Suprapubic skin (tissue), 4 donors: ENCODE measurements around the gene AHI1. TPM values are rescaled to one million over a fixed set of nuclear protein-coding genes. Genes with fewer than 3 reads are reported as not detected.

Source experiments
- DNase-seq, 2 donors: peaks; one replicate each; pipeline ENCODE4 v3.0.0-alpha.2; 2019; ENCODE audit warnings: low spot score in 2 of 2
- H3K27ac ChIP-seq: fragments of 200-600 bp; sonication (generic); one replicate; pipeline ENCODE4 v1.5.1; 2019
- H3K27me3 ChIP-seq: fragments of 200-600 bp; sonication (generic); one replicate; pipeline ENCODE4 v1.5.1; 2019
- H3K36me3 ChIP-seq: fragments of 200-600 bp; sonication (generic); one replicate; pipeline ENCODE4 v1.5.1; 2019
- H3K4me1 ChIP-seq: fragments of 200-600 bp; sonication (generic); one replicate; pipeline ENCODE4 v1.5.1; 2019
- H3K4me3 ChIP-seq: fragments of 200-600 bp; sonication (generic); one replicate; pipeline ENCODE4 v1.5.1; 2019; ENCODE audit warnings: mild to moderate bottlenecking
- H3K9me3 ChIP-seq: fragments of 200-600 bp; sonication (generic); one replicate; pipeline ENCODE4 v1.5.1; 2019
- CTCF ChIP-seq, 2 donors: fragments of 200-600 bp in 1 of 2; fragments of 450-650 bp in 1 of 2; sonication (generic) in 1 of 2; IDR thresholded peaks; one replicate each; pipeline ENCODE4 v1.5.1; 2016 to 2019; ENCODE audit warnings: antibody characterized with exemption in 2 of 2, mild to moderate bottlenecking in 1 of 2, moderate library complexity in 1 of 2
- EP300 ChIP-seq: sonication (generic); formaldehyde crosslinking; IDR thresholded peaks from one replicate; pipeline ENCODE4 v1.6.1; 2017; ENCODE audit warnings: antibody characterized with exemption
- POLR2A ChIP-seq, 2 donors: fragments of 450-650 bp; IDR thresholded peaks; one replicate each; pipeline ENCODE4 v1.6.1; 2017; ENCODE audit warnings: antibody characterized with exemption in 2 of 2, mild to moderate bottlenecking in 2 of 2, moderate library complexity in 2 of 2
- POLR2AphosphoS5 ChIP-seq, 3 donors: sonication (generic); formaldehyde crosslinking; IDR thresholded peaks; one replicate each; pipeline ENCODE4 v1.6.1; 2017; ENCODE audit warnings: antibody characterized with exemption in 3 of 3
- WGBS: methylation state at CpG from one replicate; pipeline ENCODE4 v1.1.5; 2018; 5-methylcytosine and 5-hydroxymethylcytosine counted together
- total RNA-seq, 4 donors: library from RNA; depleted of rRNA; stranded (reverse); fragments of >200 nt; gene quantifications; one replicate each; pipeline ENCODE4 v1.1.0, GENCODE V29; 2016

The AHI1 gene
- total RNA-seq, 4 donors from 2014 or later, result 12.1 to 53.6 (median 19.2) TPM

GRCh38 chr6:135521431-135521830 is 23.9 kb upstream of the AHI1 start:
- DNase-seq, result no peak
- TF ChIP-seq POLR2A (IDR thresholded peaks at IDR 0.05) (no peak), POLR2AphosphoS5 (IDR thresholded peaks at IDR 0.05) (no peak), CTCF (IDR thresholded peaks at IDR 0.05) (no peak), EP300 (no peak)
- Histone ChIP-seq H3K9me3 (no peaks in the 10 kb centered on the region), H3K27me3 (no peaks in the 10 kb centered on the region), H3K4me1 (no peaks in the 10 kb centered on the region), H3K4me3 (no peak overlapping the region), H3K27ac (no peak overlapping the region), H3K36me3 (no peaks in the 10 kb centered on the region)
- WGBS, result 45% methylated on average over 1 of the region's 1 CpG

- Histone ChIP-seq H3K27ac (no peak overlapping the region), H3K4me3 (no peak overlapping the region), H3K27me3 (no peaks in the 10 kb centered on the region), H3K9me3 (no peaks in the 10 kb centered on the region), H3K36me3 (no peaks in the 10 kb centered on the region), H3K4me1 (no peaks in the 10 kb centered on the region)
- WGBS, result 82% methylated on average over 2 of the region's 2 CpGs
- DNase-seq, result no peak
- TF ChIP-seq POLR2A (IDR thresholded peaks at IDR 0.05) (no peak), CTCF (IDR thresholded peaks at IDR 0.05) (no peak), POLR2AphosphoS5 (IDR thresholded peaks at IDR 0.05) (no peak), EP300 (no peak)
Measured at GRCh38 chr6:135520781-135521180, 23.2 kb upstream of the AHI1 start.

GRCh38 chr6:135519348-135519747 is 21.8 kb upstream of the AHI1 start:
- no peak for DNase-seq
- Histone ChIP-seq H3K4me3 (no peak overlapping the region), H3K27ac (no peak overlapping the region), H3K4me1 (no peaks in the 10 kb centered on the region), H3K27me3 (no peaks in the 10 kb centered on the region), H3K9me3 (no peaks in the 10 kb centered on the region), H3K36me3 (no peaks in the 10 kb centered on the region)
- TF ChIP-seq CTCF (IDR thresholded peaks at IDR 0.05), result no peak
- no peak for TF ChIP-seq POLR2AphosphoS5 (IDR thresholded peaks at IDR 0.05)
- TF ChIP-seq POLR2A (IDR thresholded peaks at IDR 0.05), result no peak
- no peak for TF ChIP-seq EP300

DNA sequence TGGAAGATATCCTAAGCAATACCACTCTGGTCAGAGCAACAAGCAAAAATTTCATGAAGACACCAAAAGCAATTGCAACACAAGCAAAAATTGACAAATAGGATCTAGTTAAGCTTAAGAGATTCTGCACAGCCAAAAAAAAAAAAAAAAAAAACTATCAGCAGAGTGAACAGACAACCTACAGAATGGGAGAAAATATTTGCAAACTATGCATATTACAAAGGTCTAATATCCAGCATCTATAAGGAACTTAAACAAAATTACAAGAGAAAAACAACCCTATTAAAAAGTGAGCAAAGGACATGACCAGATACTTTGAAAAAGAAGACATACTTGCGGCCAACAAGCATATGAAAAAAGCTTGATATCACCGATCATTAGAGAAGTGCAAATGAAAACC is 20.0 kb upstream of the AHI1 start:
- Histone ChIP-seq H3K27me3 (no peaks in the 10 kb centered on the region), H3K9me3 (no peaks in the 10 kb centered on the region), H3K4me1 (no peaks in the 10 kb centered on the region), H3K4me3 (no peak overlapping the region), H3K36me3 (no peaks in the 10 kb centered on the region), H3K27ac (no peak overlapping the region)
- TF ChIP-seq EP300, result no peak
- TF ChIP-seq POLR2A (IDR thresholded peaks at IDR 0.05), result no peak
- TF ChIP-seq POLR2AphosphoS5 (IDR thresholded peaks at IDR 0.05), result no peak
- no peak for TF ChIP-seq CTCF (IDR thresholded peaks at IDR 0.05)
- DNase-seq, result no peak
- 98% methylated on average over 2 of the region's 2 CpGs for WGBS

DNA sequence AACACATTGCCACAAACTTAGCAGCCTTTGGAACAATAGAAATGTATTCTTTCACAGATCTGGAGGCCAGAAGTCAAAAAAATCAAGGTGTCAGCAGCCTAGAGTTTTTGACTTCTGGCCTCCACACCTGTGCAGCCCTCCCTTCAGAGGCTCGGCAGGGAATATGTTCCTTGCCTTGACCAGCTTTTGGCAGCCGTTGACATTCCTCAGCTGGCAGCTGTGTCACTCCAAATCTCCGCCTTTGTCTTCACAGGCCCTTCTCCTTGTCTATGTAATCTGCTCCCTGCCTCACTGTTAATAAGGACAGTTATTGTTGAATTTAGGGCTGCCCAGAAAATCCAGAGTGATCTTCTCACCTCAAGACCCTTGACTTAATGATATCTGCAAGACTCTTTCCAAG is 17.2 kb upstream of the AHI1 start:
- no peak for DNase-seq
- no peak for TF ChIP-seq EP300
- no peak for TF ChIP-seq CTCF (IDR thresholded peaks at IDR 0.05)
- no peak for TF ChIP-seq POLR2AphosphoS5 (IDR thresholded peaks at IDR 0.05)
- no peak for TF ChIP-seq POLR2A (IDR thresholded peaks at IDR 0.05)
- Histone ChIP-seq H3K4me3 (no peak overlapping the region), H3K36me3 (no peaks in the 10 kb centered on the region), H3K27ac (no peak overlapping the region), H3K9me3 (no peaks in the 10 kb centered on the region), H3K4me1 (no peaks in the 10 kb centered on the region), H3K27me3 (no peaks in the 10 kb centered on the region)
- WGBS, result 56% methylated on average over 3 of the region's 3 CpGs
